PC-3 (cell line): ENCODE data around the gene TMCC2.
"Not testable (repeated sequence)": the region's sequence is repeated elsewhere in the genome, so short reads cannot be mapped to it uniquely, and the experiment has no call there.

Experiments
- CTCF ChIP-seq: fragments of 300-600 bp; sonication (generic); conservative IDR thresholded peaks from 2 replicates; pipeline ENCODE4 v1.5.1; 2017; ENCODE audit warnings: antibody characterized with exemption, low read depth, mild to moderate bottlenecking, low read length
- EZH2 ChIP-seq: fragments of 300-600 bp; sonication (generic); IDR thresholded peaks from one replicate; pipeline ENCODE4 v1.6.1; 2017; ENCODE audit warnings: antibody characterized with exemption, mild to moderate bottlenecking, low read length; ENCODE audit not compliant: unreplicated experiment

GRCh38 chr1:205180331-205180730 lies 47.4 kb upstream of the TMCC2 start:
- TF ChIP-seq CTCF, EZH2: not testable (repeated sequence)
